Transverse colon (tissue), 4 donors: ENCODE measurements around the gene ATE1. TPM values are rescaled to one million over a fixed set of nuclear protein-coding genes. Genes with fewer than 3 reads are reported as not detected.

Experiments
- DNase-seq: peaks from one replicate; pipeline ENCODE4 v3.0.0-alpha.2; 2019
- H3K27ac ChIP-seq, 4 donors: fragments of 200-600 bp; sonication (generic); 2 replicates each; pipeline ENCODE4 v1.5.1; 2016 to 2018; ENCODE audit warnings: inconsistent platforms in 4 of 4
- H3K27me3 ChIP-seq: fragments of 200-600 bp; sonication (generic); 2 replicates; pipeline ENCODE4 v1.5.1; 2017; ENCODE audit warnings: inconsistent platforms
- H3K36me3 ChIP-seq, 4 donors: fragments of 200-600 bp; sonication (generic); 2 replicates each; pipeline ENCODE4 v1.5.1; 2017 to 2019; ENCODE audit warnings: inconsistent platforms in 4 of 4
- H3K4me1 ChIP-seq, 4 donors: fragments of 200-600 bp; sonication (generic); 2 replicates each; pipeline ENCODE4 v1.5.1; 2017 to 2020; ENCODE audit warnings: inconsistent platforms in 4 of 4
- H3K4me3 ChIP-seq, 4 donors: fragments of 200-600 bp; sonication (generic); 1 replicate in 1 of 4; 2 replicates in 3 of 4; pipeline versions ENCODE4 v1.5.1 to v1.6.1; 2017 to 2019; ENCODE audit warnings: inconsistent platforms in 4 of 4
- H3K9me3 ChIP-seq, 2 donors: fragments of 200-600 bp; sonication (generic); 2 replicates each; pipeline ENCODE4 v1.5.1; 2017 to 2019; ENCODE audit warnings: inconsistent platforms in 2 of 2
- EP300 ChIP-seq: sonication (generic); formaldehyde crosslinking; IDR thresholded peaks from one replicate; pipeline ENCODE4 v1.6.1; 2017; ENCODE audit warnings: antibody characterized with exemption, low read depth
- POLR2A ChIP-seq: fragments of 450-650 bp; IDR thresholded peaks from one replicate; pipeline ENCODE4 v1.6.1; 2016; ENCODE audit warnings: antibody characterized with exemption, mild to moderate bottlenecking, moderate library complexity
- POLR2AphosphoS5 ChIP-seq, 3 donors: sonication (generic); formaldehyde crosslinking; IDR thresholded peaks; one replicate each; pipeline ENCODE4 v1.6.1; 2016; ENCODE audit warnings: antibody characterized with exemption in 3 of 3
- WGBS, 2 donors: methylation state at CpG; one replicate each; pipeline ENCODE4 v1.1.5; 2018; ENCODE audit warnings: low coverage in 1 of 2; 5-methylcytosine and 5-hydroxymethylcytosine counted together
- in situ Hi-C, 4 donors: fragments of 200-750 bp; cut with MboI; loops; one replicate each; pipeline versions ENCODE4 v1.15.0 to v1.15.1; 2017; ENCODE audit warnings: low sequenced_read_pairs in 3 of 4, low pct_ligation_motif_present in 1 of 4, low pct_unique_long_range_greater_than_20kb in 1 of 4
- intact Hi-C: fragments of 100-400 bp; cut with DNase I; formaldehyde crosslinking; loops from one replicate; pipeline ENCODE4 v1.15.1; 2023; ENCODE audit warnings: low total_unique reads
- total RNA-seq, 4 donors: library from RNA; depleted of rRNA; stranded (reverse); fragments of >200 nt; gene quantifications; one replicate each; pipeline ENCODE4 v1.1.0, GENCODE V29; 2016
- TF ChIP-seq, protein P1 (sequence below), 5 experiments: fragments of 200-600 bp in 3 of 5; fragments of 450-650 bp in 2 of 5; sonication (generic) in 3 of 5; IDR thresholded peaks; 1 replicate in 2 of 5; 2 replicates in 3 of 5; pipeline ENCODE4 v1.5.1; 2016 to 2017; ENCODE audit warnings: antibody characterized with exemption in 5 of 5, inconsistent platforms in 3 of 5, mild to moderate bottlenecking in 2 of 5, moderate library complexity in 1 of 5

ATE1 gene
- total RNA-seq, result 1,000 to 10,000 TPM in 1 of 4 donors, 10 to 100 TPM in 3; 25.3 to 1,446 (median 31.4) TPM

DNA sequence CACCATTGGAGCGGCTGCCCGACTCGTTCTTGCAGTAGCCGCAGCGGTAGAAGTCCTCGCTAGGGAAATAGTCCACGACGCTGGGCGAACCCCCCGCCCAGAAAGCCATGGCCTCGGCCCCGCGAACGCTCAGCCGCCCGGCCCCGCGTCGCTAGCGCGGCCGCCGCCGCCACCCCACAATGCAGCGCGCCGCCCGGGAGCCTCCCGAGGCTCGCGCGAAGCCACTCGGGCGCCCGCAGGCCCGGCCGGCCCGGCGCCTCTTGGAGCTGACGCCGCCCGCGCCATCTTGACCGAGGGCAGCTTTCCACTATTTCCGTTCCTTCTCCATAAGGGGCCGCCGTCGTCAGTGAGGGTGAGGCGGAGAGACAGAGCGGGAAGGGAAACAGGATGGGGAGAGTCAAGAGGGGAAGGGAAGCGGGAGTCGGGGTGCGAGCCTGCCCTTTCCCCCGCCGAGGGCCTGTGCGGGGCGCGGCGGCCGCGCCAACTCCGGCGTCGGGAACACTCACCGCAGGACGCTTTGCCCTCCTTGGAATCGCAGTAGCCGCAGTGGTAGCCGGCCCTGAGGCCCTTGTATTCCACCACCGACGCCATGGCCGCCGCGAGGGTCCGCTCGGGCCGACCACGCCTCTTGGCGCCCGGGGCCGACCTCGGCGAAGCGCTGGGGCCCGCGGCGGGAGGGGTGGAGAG is at the start of gene ATE1:
ATE1 (minus strand) TSS at position 191 of the 687 bp plus-strand sequence; CDS start at position 109, 82 bp downstream.
- no peaks in the 10 kb centered on the region for H3K27me3 ChIP-seq
- H3K27ac ChIP-seq, result peak within 1 kb of the TSS; percentile 96 to 100 (median 99)
- TF ChIP-seq POLR2A (peak; percentile 91), POLR2AphosphoS5 (IDR thresholded peaks at IDR 0.05) (peak; percentile 87 to 93 (median 92)), EP300 (no peak)
- no peaks in the 10 kb centered on the region for H3K9me3 ChIP-seq
- WGBS, 2 donors, result 1% methylated on average over 46 of the region's 87 CpGs; no CpG with 5 or more reads in 1 of the 2 donors
- peaks cover 6 to 44% (median 32%) of the 10 kb centered on the region in 4 donors for H3K4me1 ChIP-seq
- peak; percentile 93 for DNase-seq
- no peaks in the 10 kb centered on the region for H3K36me3 ChIP-seq
- intact Hi-C loops (loop anchor here (10.0 kb wide), 1 partner anchor 67 kb away; no protein-coding TSS in a partner anchor), in situ Hi-C loops (no loop called here)
- H3K4me3 ChIP-seq, result peak within 1 kb of the TSS; percentile 61 to 100 (median 86)

DNA sequence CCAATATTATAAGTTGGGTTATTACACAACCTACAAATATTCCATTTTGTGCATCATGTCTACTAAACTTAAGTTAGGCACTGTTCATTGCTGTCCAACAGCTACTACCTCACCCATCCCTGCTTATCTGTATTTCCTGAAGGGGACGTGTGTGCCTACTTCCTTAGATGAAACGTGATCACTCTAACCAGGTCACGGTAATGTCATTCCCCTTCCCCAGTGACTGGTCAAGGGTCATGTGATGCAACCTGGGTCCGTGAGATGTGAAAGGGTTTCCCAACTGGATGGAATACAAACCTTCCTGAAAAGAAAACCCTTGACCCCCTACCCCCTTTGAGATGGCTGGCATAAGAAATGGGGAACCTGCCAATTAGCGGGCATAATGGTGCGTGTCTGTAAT is 48.8 kb upstream of the ATE1 start:
- TF ChIP-seq, protein P1, sequence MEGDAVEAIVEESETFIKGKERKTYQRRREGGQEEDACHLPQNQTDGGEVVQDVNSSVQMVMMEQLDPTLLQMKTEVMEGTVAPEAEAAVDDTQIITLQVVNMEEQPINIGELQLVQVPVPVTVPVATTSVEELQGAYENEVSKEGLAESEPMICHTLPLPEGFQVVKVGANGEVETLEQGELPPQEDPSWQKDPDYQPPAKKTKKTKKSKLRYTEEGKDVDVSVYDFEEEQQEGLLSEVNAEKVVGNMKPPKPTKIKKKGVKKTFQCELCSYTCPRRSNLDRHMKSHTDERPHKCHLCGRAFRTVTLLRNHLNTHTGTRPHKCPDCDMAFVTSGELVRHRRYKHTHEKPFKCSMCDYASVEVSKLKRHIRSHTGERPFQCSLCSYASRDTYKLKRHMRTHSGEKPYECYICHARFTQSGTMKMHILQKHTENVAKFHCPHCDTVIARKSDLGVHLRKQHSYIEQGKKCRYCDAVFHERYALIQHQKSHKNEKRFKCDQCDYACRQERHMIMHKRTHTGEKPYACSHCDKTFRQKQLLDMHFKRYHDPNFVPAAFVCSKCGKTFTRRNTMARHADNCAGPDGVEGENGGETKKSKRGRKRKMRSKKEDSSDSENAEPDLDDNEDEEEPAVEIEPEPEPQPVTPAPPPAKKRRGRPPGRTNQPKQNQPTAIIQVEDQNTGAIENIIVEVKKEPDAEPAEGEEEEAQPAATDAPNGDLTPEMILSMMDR (IDR thresholded peaks at IDR 0.05), result no peak
- no peak for TF ChIP-seq POLR2AphosphoS5 (IDR thresholded peaks at IDR 0.05)
- TF ChIP-seq POLR2A, result no peak
- TF ChIP-seq EP300, result no peak
- Histone ChIP-seq H3K4me1 (peaks cover 11 to 22% (median 19%) of the 10 kb centered on the region in 4 donors), H3K27me3 (no peaks in the 10 kb centered on the region), H3K36me3 (no peaks in the 10 kb centered on the region), H3K27ac (no peak overlapping the region), H3K4me3 (no peak overlapping the region), H3K9me3 (no peaks in the 10 kb centered on the region)
- DNase-seq, result no peak
- in situ Hi-C loops, result no loop called here
- intact Hi-C loops, result loop anchor here (10.0 kb wide), 1 partner anchor 68 kb away; no protein-coding TSS in a partner anchor
- 94 to 95% methylated on average over 4 to 6 of the region's 6 CpGs for WGBS, 2 donors

DNA sequence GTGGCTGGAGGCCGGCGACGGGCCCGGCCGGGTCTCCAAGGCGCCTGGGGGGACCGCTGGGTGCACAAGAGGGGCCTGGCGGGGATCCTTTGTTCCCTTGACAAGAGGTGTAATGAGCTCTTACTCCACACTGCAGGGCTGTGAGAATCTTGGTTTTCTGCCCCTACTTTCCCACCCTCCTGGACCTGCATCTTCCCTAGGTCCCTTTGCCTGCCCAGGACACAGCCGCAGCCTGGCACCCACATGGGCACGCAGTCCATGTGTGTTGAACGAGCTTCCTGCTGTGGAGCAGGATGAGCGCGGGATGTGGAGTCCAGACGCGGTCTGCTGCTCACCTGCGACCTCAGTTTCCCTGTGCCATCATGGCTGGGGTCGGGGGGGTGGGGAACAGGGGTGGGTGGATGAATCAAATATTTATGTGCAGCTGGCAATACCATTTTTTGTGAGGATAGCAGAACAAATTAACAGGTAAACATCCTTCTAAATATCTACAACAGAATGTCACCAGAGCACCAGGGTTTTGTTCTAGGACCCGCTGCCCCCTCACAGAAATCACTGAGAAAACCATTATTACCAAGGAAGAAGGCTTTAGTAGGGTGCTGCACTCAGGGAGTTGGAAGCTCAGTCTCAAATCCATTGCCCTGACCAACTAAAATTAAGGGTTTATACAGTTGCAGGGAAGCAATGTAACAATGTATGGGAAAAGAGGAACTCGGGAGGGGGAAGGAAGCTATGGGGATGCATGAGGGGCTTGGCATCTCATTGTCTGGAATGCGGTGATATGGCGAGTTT is 47.7 kb upstream of the ATE1 start:
- 38 to 72% methylated on average over 5 to 19 of the region's 21 CpGs for WGBS, 2 donors
- DNase-seq, result no peak
- peaks cover 0 to 6% (median 2%) of the 10 kb centered on the region in 4 donors for H3K36me3 ChIP-seq
- peaks cover 11 to 22% (median 19%) of the 10 kb centered on the region in 4 donors for H3K4me1 ChIP-seq
- peak overlapping the region in 3 of 4 donors; percentile 84 to 99 (median 99) for H3K4me3 ChIP-seq
- in situ Hi-C loops, result no loop called here
- no peaks in the 10 kb centered on the region for H3K27me3 ChIP-seq
- peak overlapping the region; percentile 98 to 100 (median 100) for H3K27ac ChIP-seq
- intact Hi-C loops, result loop anchor here (2.0 to 10.0 kb wide), 2 partner anchors 69 to 137 kb away; no protein-coding TSS in a partner anchor
- H3K9me3 ChIP-seq, result no peaks in the 10 kb centered on the region
- TF ChIP-seq, protein P1 (IDR thresholded peaks at IDR 0.05), result peak in 1 of 5 experiments; percentile 28
- no peak for TF ChIP-seq EP300

DNA sequence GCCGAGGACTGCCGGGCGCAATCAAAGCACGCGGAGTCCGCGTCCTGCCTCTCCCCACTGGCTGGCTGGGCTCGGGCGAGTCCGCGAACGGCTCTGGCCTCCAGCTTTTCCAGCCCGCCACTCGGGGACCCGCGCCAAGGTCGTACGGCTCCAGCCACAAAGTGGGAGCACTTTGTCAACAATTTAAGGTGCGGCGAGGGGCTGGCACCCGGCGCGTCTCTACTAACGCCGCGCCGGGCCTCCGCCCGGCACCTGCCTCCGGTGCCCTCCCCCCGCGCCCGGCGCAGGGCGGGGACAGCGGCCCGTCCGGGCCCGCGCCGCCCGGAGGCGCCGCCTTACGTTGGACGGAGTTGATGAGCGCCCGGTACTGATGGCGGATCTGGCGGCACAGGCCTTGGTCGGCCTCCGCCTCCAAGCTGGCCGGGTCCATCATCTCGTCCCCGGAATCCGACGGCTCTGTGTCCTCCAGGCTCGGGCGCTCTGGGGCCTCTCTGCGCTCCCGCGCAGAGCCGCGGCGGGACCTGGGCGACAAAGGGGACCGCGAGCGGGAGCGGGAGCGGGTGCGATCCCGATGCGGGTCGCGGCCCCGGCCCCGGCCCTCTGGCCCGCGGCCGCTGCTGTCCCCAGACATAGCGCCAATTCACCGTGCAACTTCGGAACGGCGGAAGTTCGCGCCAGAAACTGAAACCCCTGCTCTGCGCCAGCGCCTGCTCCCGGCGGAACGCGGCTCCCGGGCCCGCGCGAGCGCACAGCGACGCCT is 46.9 kb upstream of the ATE1 start, which contains the start of gene NSMCE4A:
NSMCE4A (minus strand) TSS at position 683 of the 760 bp plus-strand sequence; CDS start at position 631, 52 bp downstream.
- intact Hi-C loops (loop anchor here (2.0 to 10.0 kb wide), 2 partner anchors 70 to 138 kb away; no protein-coding TSS in a partner anchor), in situ Hi-C loops (no loop called here)
- peak; percentile 82 for DNase-seq

More for the DNA sequence above, 46.9 kb upstream of the ATE1 start, which contains the start of gene NSMCE4A:
- Histone ChIP-seq H3K27me3 (no peaks in the 10 kb centered on the region), H3K4me3 (peak within 1 kb of the TSS; percentile 84 to 99 (median 94)), H3K9me3 (no peaks in the 10 kb centered on the region), H3K36me3 (peaks cover 0 to 11% (median 5%) of the 10 kb centered on the region in 4 donors), H3K4me1 (peaks cover 11 to 22% (median 19%) of the 10 kb centered on the region in 4 donors), H3K27ac (peak within 1 kb of the TSS; percentile 98 to 100 (median 100))
- TF ChIP-seq POLR2A (peak; percentile 79), POLR2AphosphoS5 (IDR thresholded peaks at IDR 0.05) (peak in 2 of 3 donors; percentile 32 to 44), EP300 (no peak)
- TF ChIP-seq, protein P1 (IDR thresholded peaks at IDR 0.05), result peak in 4 of 5 experiments; percentile 66 to 75 (median 70)
- WGBS, 2 donors, result 1% methylated on average over 57 of the region's 101 CpGs; no CpG with 5 or more reads in 1 of the 2 donors
